Sigmoid colon (tissue), 7 donors: ENCODE results near the gene ESR1. TPM values are rescaled to one million over a fixed set of nuclear protein-coding genes. Genes with fewer than 3 reads are reported as not detected.

Experiments used
- DNase-seq: peaks from one replicate; pipeline ENCODE4 v3.0.0-alpha.2; 2019
- H3K27ac ChIP-seq, 4 donors: fragments of 200-600 bp; sonication (generic); one replicate each; pipeline ENCODE4 v1.5.1; 2016 to 2019; ENCODE audit warnings: mild to moderate bottlenecking in 1 of 4
- H3K27me3 ChIP-seq, 3 donors: fragments of 200-600 bp; sonication (generic); one replicate each; pipeline ENCODE4 v1.5.1; 2019; ENCODE audit warnings: mild to moderate bottlenecking in 1 of 3
- H3K36me3 ChIP-seq, 4 donors: fragments of 200-600 bp; sonication (generic); one replicate each; pipeline ENCODE4 v1.5.1; 2016 to 2019
- H3K4me1 ChIP-seq, 4 donors: fragments of 200-600 bp; sonication (generic); one replicate each; pipeline ENCODE4 v1.5.1; 2017 to 2019
- H3K4me3 ChIP-seq, 4 donors: fragments of 200-600 bp; sonication (generic); one replicate each; pipeline ENCODE4 v1.5.1; 2017 to 2019; ENCODE audit warnings: mild to moderate bottlenecking in 2 of 4, moderate library complexity in 1 of 4
- H3K9me3 ChIP-seq, 4 donors: fragments of 200-600 bp in 3 of 4; sonication (generic) in 3 of 4; one replicate each; pipeline versions ENCODE4 v1.5.1 to v1.6.1; 2013 to 2019
- EP300 ChIP-seq, 4 donors: sonication (generic); formaldehyde crosslinking; IDR thresholded peaks; one replicate each; pipeline ENCODE4 v1.6.1; 2017; ENCODE audit warnings: antibody characterized with exemption in 4 of 4
- POLR2A ChIP-seq, 2 donors: fragments of 450-650 bp; IDR thresholded peaks; one replicate each; pipeline ENCODE4 v1.6.1; 2016; ENCODE audit warnings: antibody characterized with exemption in 2 of 2, mild to moderate bottlenecking in 2 of 2, moderate library complexity in 2 of 2
- POLR2AphosphoS5 ChIP-seq, 4 donors: sonication (generic); formaldehyde crosslinking; IDR thresholded peaks; one replicate each; pipeline ENCODE4 v1.6.1; 2017; ENCODE audit warnings: antibody characterized with exemption in 4 of 4
- WGBS, 2 donors: extraction: QIAGEN DNeasy Blood & Tissue Kit; methylation state at CpG; one replicate each; pipeline ENCODE4 v1.1.7; 2013; 5-methylcytosine and 5-hydroxymethylcytosine counted together
- intact Hi-C: fragments of 100-400 bp; cut with DNase I; formaldehyde crosslinking; loops from one replicate; pipeline ENCODE4 v1.15.1; 2023
- polyA plus RNA-seq, 3 donors: library from polyadenylated mRNA; stranded (reverse); fragments of 200-250 nt; gene quantifications; one replicate each; pipeline ENCODE4 v1.2.3, GENCODE V29; 2013
- total RNA-seq, 4 donors: library from RNA; depleted of rRNA; stranded (reverse); fragments of >200 nt; gene quantifications; one replicate each; pipeline ENCODE4 v1.1.0, GENCODE V29; 2016
- TF ChIP-seq, protein P1 (sequence below), 4 experiments: fragments of 450-650 bp in 3 of 4; fragments of 200-600 bp in 1 of 4; IDR thresholded peaks; one replicate each; pipeline ENCODE4 v1.5.1; 2016 to 2019; ENCODE audit warnings: antibody characterized with exemption in 4 of 4, mild to moderate bottlenecking in 3 of 4, moderate library complexity in 2 of 4
- donor health status: healthy with polysubstance abuse.
- donor health status: Bipolar disorder and iron deficiency.
- donor health status: healthy.

Gene ESR1
- total and polyA plus RNA-seq, 7 donors, result under 0.01 to 2.2 (median 0.91) TPM; not detected in 1

DNA sequence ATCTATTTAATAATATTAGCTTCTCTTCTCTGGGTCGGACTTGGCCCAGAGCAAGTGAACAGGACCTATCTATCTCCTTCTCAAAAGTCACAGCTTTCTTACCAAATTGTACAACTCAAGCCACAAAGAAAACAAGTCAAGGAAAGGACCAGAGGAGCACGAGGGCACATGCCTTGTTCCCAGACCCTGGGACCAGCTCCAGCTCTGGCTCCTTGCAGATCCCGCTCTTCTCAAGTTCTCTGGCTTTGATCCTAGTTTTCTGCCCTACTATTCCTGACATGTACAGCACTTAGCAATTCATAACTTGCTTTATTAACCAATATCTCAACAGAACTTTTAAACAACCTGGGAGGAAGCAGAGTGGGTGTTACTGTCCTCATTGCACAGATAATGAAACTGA is 185.9 kb downstream of the ESR1 start:
- no peaks in the 10 kb centered on the region for H3K9me3 ChIP-seq
- DNase-seq, result no peak
- TF ChIP-seq, protein P1, sequence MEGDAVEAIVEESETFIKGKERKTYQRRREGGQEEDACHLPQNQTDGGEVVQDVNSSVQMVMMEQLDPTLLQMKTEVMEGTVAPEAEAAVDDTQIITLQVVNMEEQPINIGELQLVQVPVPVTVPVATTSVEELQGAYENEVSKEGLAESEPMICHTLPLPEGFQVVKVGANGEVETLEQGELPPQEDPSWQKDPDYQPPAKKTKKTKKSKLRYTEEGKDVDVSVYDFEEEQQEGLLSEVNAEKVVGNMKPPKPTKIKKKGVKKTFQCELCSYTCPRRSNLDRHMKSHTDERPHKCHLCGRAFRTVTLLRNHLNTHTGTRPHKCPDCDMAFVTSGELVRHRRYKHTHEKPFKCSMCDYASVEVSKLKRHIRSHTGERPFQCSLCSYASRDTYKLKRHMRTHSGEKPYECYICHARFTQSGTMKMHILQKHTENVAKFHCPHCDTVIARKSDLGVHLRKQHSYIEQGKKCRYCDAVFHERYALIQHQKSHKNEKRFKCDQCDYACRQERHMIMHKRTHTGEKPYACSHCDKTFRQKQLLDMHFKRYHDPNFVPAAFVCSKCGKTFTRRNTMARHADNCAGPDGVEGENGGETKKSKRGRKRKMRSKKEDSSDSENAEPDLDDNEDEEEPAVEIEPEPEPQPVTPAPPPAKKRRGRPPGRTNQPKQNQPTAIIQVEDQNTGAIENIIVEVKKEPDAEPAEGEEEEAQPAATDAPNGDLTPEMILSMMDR (IDR thresholded peaks at IDR 0.05), result no peak
- TF ChIP-seq EP300 (IDR thresholded peaks at IDR 0.05), result no peak
- no peak for TF ChIP-seq POLR2AphosphoS5 (IDR thresholded peaks at IDR 0.05)
- no peak for TF ChIP-seq POLR2A (IDR thresholded peaks at IDR 0.05)
- H3K4me3 ChIP-seq, result no peak overlapping the region
- H3K36me3 ChIP-seq, result no peaks in the 10 kb centered on the region
- H3K4me1 ChIP-seq, result no peaks in the 10 kb centered on the region
- 76 to 80% methylated on average over 3 of the region's 3 CpGs for WGBS, 2 donors
- intact Hi-C loops, result no loop called here
- H3K27ac ChIP-seq, result no peak overlapping the region
- H3K27me3 ChIP-seq, result no peaks in the 10 kb centered on the region

DNA sequence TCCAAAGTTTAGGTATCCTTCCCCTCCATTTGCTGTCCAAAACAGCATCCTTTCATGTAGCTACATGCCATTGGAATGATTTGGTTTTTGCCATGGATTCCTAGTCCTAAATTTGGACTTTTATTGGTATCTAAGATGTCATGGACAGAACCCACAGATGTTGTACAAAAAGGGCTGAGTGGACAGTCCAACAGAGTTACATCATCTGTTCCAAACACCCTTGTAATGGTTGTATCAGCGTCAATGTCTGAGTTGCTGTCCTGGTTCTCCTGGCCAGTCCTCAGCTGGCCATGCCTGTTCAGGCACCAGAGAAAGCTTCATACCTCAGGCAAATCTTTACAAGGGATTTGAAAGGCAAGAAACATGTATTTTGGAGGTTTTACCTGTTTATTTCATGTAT is 191.3 kb downstream of the ESR1 start:
- DNase-seq, result no peak
- Histone ChIP-seq H3K4me3 (no peak overlapping the region), H3K27ac (no peak overlapping the region), H3K36me3 (no peaks in the 10 kb centered on the region), H3K4me1 (no peaks in the 10 kb centered on the region), H3K9me3 (no peaks in the 10 kb centered on the region), H3K27me3 (no peaks in the 10 kb centered on the region)
- 93 to 95% methylated on average over 1 of the region's 1 CpG for WGBS, 2 donors
- intact Hi-C loops, result no loop called here
- no peak for TF ChIP-seq EP300 (IDR thresholded peaks at IDR 0.05)
- TF ChIP-seq POLR2A (IDR thresholded peaks at IDR 0.05), result no peak
- TF ChIP-seq, protein P1 (IDR thresholded peaks at IDR 0.05), result no peak
- no peak for TF ChIP-seq POLR2AphosphoS5 (IDR thresholded peaks at IDR 0.05)

DNA sequence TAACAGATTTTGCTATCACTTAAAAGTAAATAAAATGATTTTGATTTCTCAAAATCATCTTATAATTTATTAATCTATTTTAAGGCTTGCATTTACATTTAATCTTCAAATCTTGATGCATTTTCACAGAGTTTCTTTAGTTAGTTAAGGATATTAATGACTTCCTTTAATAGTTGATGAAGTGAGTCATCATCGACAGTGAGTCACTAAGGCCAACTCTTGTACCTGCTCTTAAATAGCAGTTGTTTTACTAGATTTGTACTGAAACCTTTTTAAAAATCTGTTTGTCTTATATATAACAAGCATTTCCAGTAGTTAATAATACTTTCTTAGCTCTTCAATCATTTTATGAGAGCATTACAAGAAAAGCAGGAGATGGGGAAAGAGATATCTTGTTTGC is 191.7 kb downstream of the ESR1 start:
- TF ChIP-seq POLR2AphosphoS5 (IDR thresholded peaks at IDR 0.05) (no peak), EP300 (IDR thresholded peaks at IDR 0.05) (no peak), POLR2A (IDR thresholded peaks at IDR 0.05) (no peak)
- TF ChIP-seq, protein P1 (IDR thresholded peaks at IDR 0.05), result no peak
- Histone ChIP-seq H3K27ac (no peak overlapping the region), H3K4me1 (no peaks in the 10 kb centered on the region), H3K9me3 (no peaks in the 10 kb centered on the region), H3K27me3 (no peaks in the 10 kb centered on the region), H3K4me3 (no peak overlapping the region), H3K36me3 (no peaks in the 10 kb centered on the region)
- no peak for DNase-seq
- 87 to 94% methylated on average over 1 of the region's 1 CpG for WGBS, 2 donors
- intact Hi-C loops, result no loop called here

DNA sequence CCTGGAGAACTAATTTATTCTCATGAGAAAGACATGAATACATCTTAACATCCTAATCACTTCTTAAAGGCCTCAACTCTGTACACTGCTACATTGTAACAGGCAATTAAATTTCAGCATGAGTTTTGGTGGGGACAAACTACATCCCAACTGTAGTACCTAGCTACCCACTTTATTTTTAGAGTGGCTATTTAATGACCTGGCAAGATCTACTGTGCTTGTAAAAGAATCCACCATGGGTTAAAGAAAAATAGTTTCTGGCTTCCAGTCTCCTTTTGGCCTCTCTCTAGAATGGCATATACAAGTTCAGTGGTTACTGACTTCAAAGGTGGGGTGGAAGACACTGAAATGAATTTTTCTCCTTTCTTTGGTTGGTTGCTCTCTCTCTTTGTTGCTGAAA is 193.9 kb downstream of the ESR1 start:
- Histone ChIP-seq H3K27ac (no peak overlapping the region), H3K9me3 (no peaks in the 10 kb centered on the region), H3K27me3 (no peaks in the 10 kb centered on the region), H3K4me3 (no peak overlapping the region), H3K4me1 (no peaks in the 10 kb centered on the region), H3K36me3 (no peaks in the 10 kb centered on the region)
- no peak for TF ChIP-seq EP300 (IDR thresholded peaks at IDR 0.05)
- TF ChIP-seq, protein P1 (IDR thresholded peaks at IDR 0.05), result no peak
- intact Hi-C loops, result no loop called here
- no peak for DNase-seq

DNA sequence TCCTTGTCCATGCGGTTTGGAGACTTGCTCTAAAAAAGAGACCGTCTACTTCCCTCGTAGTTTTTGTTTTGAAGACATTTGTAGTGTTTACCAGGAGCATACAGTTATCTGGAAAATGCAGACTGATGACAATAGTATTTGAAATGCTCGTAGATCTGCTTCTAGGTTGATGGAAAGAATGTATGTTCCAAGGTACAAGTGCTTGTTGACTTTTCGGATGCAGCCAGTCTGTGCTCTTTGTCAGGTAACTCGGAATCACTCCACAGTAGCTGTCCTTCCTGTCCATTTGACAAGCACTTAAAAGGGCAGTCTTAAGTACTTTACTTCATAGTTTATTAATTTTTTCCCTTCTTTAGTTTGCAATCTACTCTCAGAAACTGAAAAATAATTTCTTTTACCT is 194.8 kb downstream of the ESR1 start:
- H3K4me3 ChIP-seq, result no peak overlapping the region

More for the DNA sequence above, 194.8 kb downstream of the ESR1 start:
- Histone ChIP-seq H3K27ac (no peak overlapping the region), H3K36me3 (no peaks in the 10 kb centered on the region), H3K27me3 (no peaks in the 10 kb centered on the region), H3K9me3 (no peaks in the 10 kb centered on the region), H3K4me1 (no peaks in the 10 kb centered on the region)
- intact Hi-C loops, result no loop called here
- WGBS, 2 donors, result 75 to 83% methylated on average over 6 of the region's 6 CpGs
- no peak for DNase-seq
- no peak for TF ChIP-seq EP300 (IDR thresholded peaks at IDR 0.05)
- TF ChIP-seq POLR2A (IDR thresholded peaks at IDR 0.05), result no peak
- TF ChIP-seq, protein P1 (IDR thresholded peaks at IDR 0.05), result no peak
- no peak for TF ChIP-seq POLR2AphosphoS5 (IDR thresholded peaks at IDR 0.05)
